Loucy (cell line): Measurements from ENCODE around the gene SYT9.

Source experiments
- CTCF ChIP-seq: fragments of 200-600 bp; sonication (generic); conservative IDR thresholded peaks from 2 replicates; pipeline ENCODE4 v1.5.1; 2014; ENCODE audit warnings: mild to moderate bottlenecking, antibody characterized with exemption, low read length
- EZH2phosphoT487 ChIP-seq: fragments of 200-600 bp; IDR thresholded peaks from 2 replicates; pipeline ENCODE4 v1.6.1; 2018; ENCODE audit warnings: antibody characterized with exemption, mild to moderate bottlenecking, moderate library complexity, borderline replicate concordance

- TF ChIP-seq CTCF (no peak), EZH2phosphoT487 (no peak)
Observed at GRCh38 chr11:7348432-7349304, 97.0 kb downstream of the SYT9 start.
